K562 (cell line): ENCODE measurements around the gene ACSBG1. TPM values are rescaled to one million over a fixed set of nuclear protein-coding genes. Genes with fewer than 3 reads are reported as not detected.
A peak's percentile ranks its signal among the peaks of the same experiment; 100 is the strongest.

Experiments
- ARID4B ChIP-seq: sonication (generic); formaldehyde crosslinking; IDR thresholded peaks from 2 replicates; pipeline ENCODE4 v1.8.0; 2022; ENCODE audit warnings: mild to moderate bottlenecking, missing genetic modification reagents
- C11orf30 ChIP-seq: fragments of 450-650 bp; IDR thresholded peaks from 2 replicates; pipeline ENCODE4 v1.6.1; 2016; ENCODE audit warnings: low read depth, mild to moderate bottlenecking
- CBX1 ChIP-seq: sonication (generic); IDR thresholded peaks from 2 replicates; pipeline ENCODE4 v1.6.1; 2016; ENCODE audit warnings: antibody characterized with exemption, low read depth, mild to moderate bottlenecking
- ELK1 ChIP-seq: sonication (generic); formaldehyde crosslinking; IDR thresholded peaks from 2 replicates; pipeline ENCODE4 v1.8.1; 2022; ENCODE audit warnings: missing genetic modification reagents
- EWSR1 ChIP-seq: fragments of 450-650 bp; IDR thresholded peaks from 2 replicates; pipeline ENCODE4 v1.6.1; 2018; ENCODE audit warnings: borderline replicate concordance, mild to moderate bottlenecking, low read depth, moderate library complexity; ENCODE audit not compliant: partially characterized antibody
- HMG20A ChIP-seq: fragments of 450-650 bp; formaldehyde crosslinking; conservative IDR thresholded peaks from 2 replicates; pipeline ENCODE4 v1.4.0; 2020; ENCODE audit warnings: mild to moderate bottlenecking, mixed read lengths
- HNRNPK ChIP-seq: fragments of 200-400 bp; formaldehyde crosslinking; IDR thresholded peaks from one replicate; pipeline ENCODE4 v1.6.1; 2018; ENCODE audit warnings: mild to moderate bottlenecking, low read depth, low read length; ENCODE audit not compliant: poor library complexity, severe bottlenecking
- PBX2 ChIP-seq, 2 experiments: IDR thresholded peaks in 1 of 2; conservative IDR thresholded peaks in 1 of 2; 2 replicates each; pipeline ENCODE4 v1.6.1; 2016; ENCODE audit warnings: low read depth in 2 of 2, mild to moderate bottlenecking in 1 of 2, missing compliant biosample characterization in 1 of 2, missing genetic modification characterization in 1 of 2, moderate library complexity in 1 of 2
- POLR2H ChIP-seq: IDR thresholded peaks from 2 replicates; pipeline ENCODE4 v1.6.1; 2016; ENCODE audit warnings: missing genetic modification characterization, low read depth, mild to moderate bottlenecking, control low read depth, missing compliant biosample characterization, moderate library complexity
- RAD21 ChIP-seq, 2 experiments: fragments of 250-450 bp in 1 of 2; fragments of 450-650 bp in 1 of 2; sonication (Bioruptor Pico) in 1 of 2; formaldehyde crosslinking in 1 of 2; IDR thresholded peaks in 1 of 2; conservative IDR thresholded peaks in 1 of 2; 2 replicates each; pipeline versions ENCODE4 v1.4.0 to v1.8.0; 2020 to 2022; ENCODE audit warnings: mild to moderate bottlenecking in 2 of 2, moderate library complexity in 1 of 2
- SMARCE1 ChIP-seq: fragments of 450-650 bp; IDR thresholded peaks from 2 replicates; pipeline ENCODE4 v1.7.1; 2016; ENCODE audit warnings: mild to moderate bottlenecking
- SPI1 ChIP-seq: IDR thresholded peaks from 2 replicates; pipeline ENCODE4 v1.6.1; 2011; ENCODE audit warnings: low read depth, low read length, control low read depth, borderline replicate concordance
- TFAP4 ChIP-seq: sonication (generic); formaldehyde crosslinking; IDR thresholded peaks from 2 replicates; pipeline ENCODE4 v1.8.0; 2022; ENCODE audit warnings: missing genetic modification reagents, mild to moderate bottlenecking, moderate library complexity, borderline replicate concordance
- U2AF1 ChIP-seq: fragments of 200-400 bp; formaldehyde crosslinking; optimal IDR thresholded peaks from 2 replicates; pipeline ENCODE3; 2017; ENCODE audit warnings: mild to moderate bottlenecking, low read depth, low read length, moderate library complexity
- ZNF23 ChIP-seq: fragments of 250-450 bp; sonication (Bioruptor Pico); IDR thresholded peaks from 2 replicates; pipeline ENCODE4 v1.4.0; 2020; ENCODE audit warnings: mild to moderate bottlenecking
- ZNF239 ChIP-seq: fragments of 250-450 bp; sonication (Bioruptor Pico); IDR thresholded peaks from 2 replicates; pipeline ENCODE4 v1.4.0; 2020; ENCODE audit warnings: mild to moderate bottlenecking
- ZNF57 ChIP-seq: fragments of 450-650 bp; formaldehyde crosslinking; IDR thresholded peaks from 2 replicates; pipeline ENCODE4 v1.4.0; 2020; ENCODE audit warnings: mild to moderate bottlenecking, moderate library complexity
- polyA plus RNA-seq, 8 experiments: library from polyadenylated mRNA; depleted of rRNA in 4 of 8; stranded (reverse) in 5 of 8; unstranded in 3 of 8; fragments of >200 nt; fragmentation: Nextera tagmentation in 2 of 8; fragmentation: Illumina TruSeq in 1 of 8; extraction: Ambion mirVana in 2 of 8; extraction: Trizol in 1 of 8; gene quantifications; 2 replicates each; pipeline versions ENCODE4 v1.2.1 to v1.2.3, GENCODE V29; 2011 to 2014; ENCODE audit warnings: inconsistent platforms in 1 of 8, missing spikeins in 1 of 8
- total RNA-seq, 7 experiments: library from RNA; depleted of rRNA in 6 of 7; stranded (reverse); fragments of >200 nt in 6 of 7; fragmentation: Illumina TruSeq in 2 of 7; extraction: Trizol in 2 of 7; gene quantifications; 2 replicates each; pipeline versions ENCODE4 v1.2.1 to v1.2.3, GENCODE V29; 2011 to 2021; ENCODE audit warnings: low replicate concordance in 1 of 7

ACSBG1 gene
- total and polyA plus RNA-seq, 9 of the 15 experiments (the other 6 are each of a cell fraction or from before 2014, with no cell fraction given), result 0.36 to 6.4 (median 2.5) TPM

GRCh38 chr15:78149068-78149804 lies 85.1 kb downstream of the ACSBG1 start, which contains the start of gene IDH3A (continued):
- TF ChIP-seq TFAP4 (peak; percentile 17; the same call in 1 of the 2 replicates), ELK1 (no peak), EWSR1 (no peak), RAD21 (CRISPR knock-in tag; conservative IDR thresholded peaks at IDR 0.05 in 1 of 2, IDR thresholded peaks at IDR 0.05 in 1 of 2) (no peak), SMARCE1 (no peak; the same call in 1 of the 2 replicates), U2AF1 (no peak), HNRNPK (no peak), C11orf30 (no peak), SPI1 (peak; percentile 34; the same call in 1 of the 2 replicates), ARID4B (CRISPR knock-in tag) (peak; percentile 84), ZNF57 (no peak), ZNF23 (CRISPR knock-in tag) (no peak), ZNF239 (no peak), PBX2 (CRISPR knock-in tag; IDR thresholded peaks at IDR 0.05; ENCODE audit: low read depth) (no peak), PBX2 (tag; conservative IDR thresholded peaks at IDR 0.05; ENCODE audit: low read depth) (no peak), HMG20A (CRISPR knock-in tag) (no peak), POLR2H (tag) (peak; percentile 84; the same call in 1 of the 2 replicates), CBX1 (no peak)
